ENCODE data around the gene ABLIM1. TPM values are rescaled to one million over a fixed set of nuclear protein-coding genes. Genes with fewer than 3 reads are reported as not detected.

Gene ABLIM1
- total and polyA plus RNA-seq, 2 of the 4 experiments (the other 2 are of a cell fraction), result 7.7 to 9.9 TPM

DNA sequence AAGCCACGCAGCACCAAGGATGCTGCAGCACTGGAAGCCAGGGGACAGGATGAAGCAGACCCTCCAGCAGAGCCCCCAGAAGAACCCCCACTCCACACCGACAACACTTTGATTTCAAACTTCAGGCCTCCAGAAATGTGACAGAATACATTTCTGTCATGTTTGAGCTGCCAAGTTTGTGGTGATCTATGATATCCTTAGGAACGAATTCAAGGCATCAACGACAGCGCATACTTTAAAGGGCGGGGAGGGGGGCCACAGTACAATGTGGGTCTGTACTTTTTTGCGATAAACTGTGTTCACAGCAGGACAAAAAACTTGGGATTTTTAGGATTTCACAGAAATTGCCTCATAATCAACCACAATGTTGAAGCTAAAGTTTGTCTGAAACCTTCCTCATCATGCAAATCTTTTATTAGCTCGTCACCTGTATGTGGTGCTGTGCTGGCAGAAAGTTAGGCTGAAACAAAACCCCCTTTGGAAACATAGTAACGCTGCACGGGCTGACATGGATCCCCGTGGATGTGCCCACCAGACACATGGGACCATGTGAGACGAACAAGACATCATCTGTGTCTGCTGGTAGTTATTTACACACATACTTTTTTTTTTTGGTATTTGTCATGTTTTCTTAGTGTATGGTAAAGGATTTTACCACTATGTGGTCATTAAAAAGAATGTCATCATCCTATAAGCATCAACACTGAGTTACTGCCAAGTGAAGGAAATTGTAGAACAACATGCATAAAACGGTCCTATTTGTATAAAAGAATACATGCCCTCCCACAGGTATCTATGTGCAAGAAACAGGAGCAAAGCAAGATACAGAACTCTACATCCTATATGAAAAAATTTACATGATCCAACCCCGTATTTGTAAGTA is 140.5 kb downstream of the ABLIM1 start:
- Histone ChIP-seq H3K79me1 (ENCODE audit: low read depth in 1 of 2, low read length in 2 of 2) (no peaks in the 10 kb centered on the region), H3K14ac (replicated peaks; ENCODE audit: low read depth, low read length) (no peak overlapping the region), H2BK15ac (ENCODE audit: low read depth, low read length) (no peak overlapping the region), H4K8ac (ENCODE audit: low read depth in 2 of 2, low read length in 2 of 2) (no peak overlapping the region), H2BK20ac (ENCODE audit: low read depth, low read length) (no peak overlapping the region), H3K18ac (ENCODE audit: low read depth, low read length) (no peak overlapping the region), H4K20me1 (ENCODE audit: insufficient read depth, low read length) (no peaks in the 10 kb centered on the region), H3K23ac (ENCODE audit: low read depth, low read length) (no peak overlapping the region), H3K4me1 (ENCODE audit: control insufficient read depth, insufficient read depth, low read length) (peaks cover 9% of the 10 kb centered on the region), H3K27me3 (ENCODE audit: control insufficient read depth, insufficient read depth, low read length) (peaks cover 16% of the 10 kb centered on the region), H3K9me1 (ENCODE audit: insufficient read depth, low read length) (peaks cover 12% of the 10 kb centered on the region; the same call in 1 of the 2 replicates), H2AK9ac (replicated peaks; ENCODE audit: low read depth, low read length, poor library complexity) (no peak overlapping the region), H2BK120ac (ENCODE audit: low read depth, low read length) (no peak overlapping the region), H2AK5ac (ENCODE audit: low read depth, low read length) (no peak overlapping the region), H4K5ac (ENCODE audit: low read depth, low read length) (no peak overlapping the region), H3K4ac (ENCODE audit: low read depth, low read length) (no peak overlapping the region), H3K56ac (ENCODE audit: extremely low read depth, insufficient read depth, low read length) (no peak overlapping the region), H3K4me3 (ENCODE audit: insufficient read depth, low read depth, low read length) (no peak overlapping the region), H3K4me2 (ENCODE audit: low read depth, low read length) (no peak overlapping the region), H3K36me3 (ENCODE audit: control insufficient read depth, insufficient read depth, low read length) (no peaks in the 10 kb centered on the region), H2AFZ (replicated peaks; ENCODE audit: low read length, poor library complexity) (no peak overlapping the region), H4K91ac (ENCODE audit: insufficient read depth, low read depth, low read length) (no peak overlapping the region), H2BK5ac (ENCODE audit: low read depth, low read length, poor library complexity, severe bottlenecking) (no peak overlapping the region), H3K9ac (ENCODE audit: low read depth, low read length) (no peak overlapping the region), H3K27ac (ENCODE audit: insufficient read depth, low read length) (no peak overlapping the region), H3K9me3 (ENCODE audit: control insufficient read depth, insufficient read depth, low read length) (no peaks in the 10 kb centered on the region)
- ChIA-PET CTCF (interaction anchor here (1.7 kb wide), 1 partner anchor 186 kb away, joined by 3 read pairs; no protein-coding TSS in a partner anchor), POLR2A (ENCODE audit: unreplicated experiment) (no interaction called here)
- ATAC-seq (ENCODE audit: low read depth) (no peak), DNase-seq (no peak)
- WGBS, 2 experiments (ENCODE audit: extremely low coverage in 2 of 2, insufficient read length in 1 of 2), result 83% methylated on average over 5 of the region's 14 CpGs; no CpG with 5 or more reads in 1 of the 2 experiments
- BruUV-seq (replicated peaks), result no TSS peak
- TF ChIP-seq RFX5 (IDR thresholded peaks at IDR 0.05; ENCODE audit: low read depth, low read length) (no peak), RCOR1 (IDR thresholded peaks at IDR 0.05; ENCODE audit: insufficient replicate concordance, low read length) (no peak), SMC3 (IDR thresholded peaks at IDR 0.05; ENCODE audit: low read depth, low read length) (no peak), CEBPB (IDR thresholded peaks at IDR 0.05; ENCODE audit: low read depth, low read length) (no peak)
- TF ChIP-seq, protein P1, sequence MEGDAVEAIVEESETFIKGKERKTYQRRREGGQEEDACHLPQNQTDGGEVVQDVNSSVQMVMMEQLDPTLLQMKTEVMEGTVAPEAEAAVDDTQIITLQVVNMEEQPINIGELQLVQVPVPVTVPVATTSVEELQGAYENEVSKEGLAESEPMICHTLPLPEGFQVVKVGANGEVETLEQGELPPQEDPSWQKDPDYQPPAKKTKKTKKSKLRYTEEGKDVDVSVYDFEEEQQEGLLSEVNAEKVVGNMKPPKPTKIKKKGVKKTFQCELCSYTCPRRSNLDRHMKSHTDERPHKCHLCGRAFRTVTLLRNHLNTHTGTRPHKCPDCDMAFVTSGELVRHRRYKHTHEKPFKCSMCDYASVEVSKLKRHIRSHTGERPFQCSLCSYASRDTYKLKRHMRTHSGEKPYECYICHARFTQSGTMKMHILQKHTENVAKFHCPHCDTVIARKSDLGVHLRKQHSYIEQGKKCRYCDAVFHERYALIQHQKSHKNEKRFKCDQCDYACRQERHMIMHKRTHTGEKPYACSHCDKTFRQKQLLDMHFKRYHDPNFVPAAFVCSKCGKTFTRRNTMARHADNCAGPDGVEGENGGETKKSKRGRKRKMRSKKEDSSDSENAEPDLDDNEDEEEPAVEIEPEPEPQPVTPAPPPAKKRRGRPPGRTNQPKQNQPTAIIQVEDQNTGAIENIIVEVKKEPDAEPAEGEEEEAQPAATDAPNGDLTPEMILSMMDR (conservative IDR thresholded peaks at IDR 0.05; ENCODE audit: low read depth, low read length), result no peak
- TF ChIP-seq, protein P2, sequence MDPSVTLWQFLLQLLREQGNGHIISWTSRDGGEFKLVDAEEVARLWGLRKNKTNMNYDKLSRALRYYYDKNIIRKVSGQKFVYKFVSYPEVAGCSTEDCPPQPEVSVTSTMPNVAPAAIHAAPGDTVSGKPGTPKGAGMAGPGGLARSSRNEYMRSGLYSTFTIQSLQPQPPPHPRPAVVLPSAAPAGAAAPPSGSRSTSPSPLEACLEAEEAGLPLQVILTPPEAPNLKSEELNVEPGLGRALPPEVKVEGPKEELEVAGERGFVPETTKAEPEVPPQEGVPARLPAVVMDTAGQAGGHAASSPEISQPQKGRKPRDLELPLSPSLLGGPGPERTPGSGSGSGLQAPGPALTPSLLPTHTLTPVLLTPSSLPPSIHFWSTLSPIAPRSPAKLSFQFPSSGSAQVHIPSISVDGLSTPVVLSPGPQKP (IDR thresholded peaks at IDR 0.05; ENCODE audit: borderline replicate concordance, low read depth, low read length), result no peak
- intact Hi-C loops (cut with micrococcal nuclease), result no loop called here
- in situ Hi-C loops (cut with MboI; ENCODE audit: low sequenced_read_pairs), result no loop called here
- dilution Hi-C loops (cut with HindIII; ENCODE audit: low sequenced_read_pairs, unreplicated experiment), result no loop called here

Measured in IMR-90 (cell line).